ENCODE results near the gene DMD. TPM values are rescaled to one million over a fixed set of nuclear protein-coding genes. Genes with fewer than 3 reads are reported as not detected.

Gene DMD
- total RNA-seq, 1 experiment from 2014 or later: 25.3 TPM

- Histone ChIP-seq H2AFZ (no peak overlapping the region), H4K20me1 (ENCODE audit: insufficient read depth) (no peaks in the 10 kb centered on the region), H3K27ac (no peak overlapping the region), H3K4me2 (no peak overlapping the region), H3K79me2 (ENCODE audit: low read depth) (no peaks in the 10 kb centered on the region), H3K4me3 (no peak overlapping the region), H3K36me3 (ENCODE audit: low read depth) (no peaks in the 10 kb centered on the region), H3F3A (ENCODE audit: insufficient read depth, low read depth) (no peaks in the 10 kb centered on the region), H3K9me2 (ENCODE audit: insufficient read depth) (no peaks in the 10 kb centered on the region), H3K4me1 (replicated peaks; ENCODE audit: insufficient read depth) (no peaks in the 10 kb centered on the region), H3K9me3 (ENCODE audit: insufficient read depth, low read depth) (no peaks in the 10 kb centered on the region), H3K27me3 (ENCODE audit: insufficient read depth, low read depth) (no peaks in the 10 kb centered on the region)
- TF ChIP-seq EZH2 (IDR thresholded peaks at IDR 0.05; ENCODE audit: low read depth) (no peak), CTCF (conservative IDR thresholded peaks at IDR 0.05) (no peak)
- intact Hi-C loops (cut with micrococcal nuclease; ENCODE audit: unreplicated experiment): no loop called here
- POLR2A ChIA-PET (ENCODE audit: unreplicated experiment): no interaction called here
- no peak for DNase-seq
- CTCF ChIA-PET: no interaction called here
- BruUV-seq (replicated peaks): no TSS peak
These were observed 6.5 kb downstream of the DMD start for GRCh38 chrX:33204889-33205288.

GRCh38 chrX:33198561-33199279 is 12.6 kb downstream of the DMD start:
- no peak overlapping the region for H3K27ac ChIP-seq
- H4K20me1 ChIP-seq (ENCODE audit: insufficient read depth): no peaks in the 10 kb centered on the region
- H3F3A ChIP-seq (ENCODE audit: insufficient read depth, low read depth): no peaks in the 10 kb centered on the region
- H3K9me2 ChIP-seq (ENCODE audit: insufficient read depth): no peaks in the 10 kb centered on the region
- H3K9me3 ChIP-seq (ENCODE audit: insufficient read depth, low read depth): no peaks in the 10 kb centered on the region
- no peaks in the 10 kb centered on the region for H3K27me3 ChIP-seq (ENCODE audit: insufficient read depth, low read depth)
- no peak overlapping the region for H3K4me3 ChIP-seq
- no peak overlapping the region for H2AFZ ChIP-seq
- intact Hi-C loops (cut with micrococcal nuclease; ENCODE audit: unreplicated experiment): no loop called here
- no peaks in the 10 kb centered on the region for H3K36me3 ChIP-seq (ENCODE audit: low read depth)
- no peak for DNase-seq
- no peaks in the 10 kb centered on the region for H3K4me1 ChIP-seq (replicated peaks; ENCODE audit: insufficient read depth)
- no TSS peak for BruUV-seq (replicated peaks)
- ChIA-PET CTCF (no interaction called here), POLR2A (ENCODE audit: unreplicated experiment) (interaction anchor here (0.6 kb wide), 1 partner anchor 102 kb away, joined by 6 read pairs; no protein-coding TSS in a partner anchor)
- TF ChIP-seq CTCF (conservative IDR thresholded peaks at IDR 0.05) (no peak), EZH2 (IDR thresholded peaks at IDR 0.05; ENCODE audit: low read depth) (no peak)
- H3K4me2 ChIP-seq: no peak overlapping the region
- H3K79me2 ChIP-seq (ENCODE audit: low read depth): no peaks in the 10 kb centered on the region

- no peaks in the 10 kb centered on the region for H3K27me3 ChIP-seq (ENCODE audit: insufficient read depth, low read depth)
- POLR2A ChIA-PET (ENCODE audit: unreplicated experiment): no interaction called here
- H4K20me1 ChIP-seq (ENCODE audit: insufficient read depth): no peaks in the 10 kb centered on the region
- H3K9me3 ChIP-seq (ENCODE audit: insufficient read depth, low read depth): no peaks in the 10 kb centered on the region
- no peak for DNase-seq
- BruUV-seq (replicated peaks): no TSS peak
- no peaks in the 10 kb centered on the region for H3K36me3 ChIP-seq (ENCODE audit: low read depth)
- TF ChIP-seq CTCF (conservative IDR thresholded peaks at IDR 0.05) (no peak), EZH2 (IDR thresholded peaks at IDR 0.05; ENCODE audit: low read depth) (no peak)
- no peaks in the 10 kb centered on the region for H3K4me1 ChIP-seq (replicated peaks; ENCODE audit: insufficient read depth)
- no peak overlapping the region for H2AFZ ChIP-seq
- no peaks in the 10 kb centered on the region for H3K79me2 ChIP-seq (ENCODE audit: low read depth)
- no peaks in the 10 kb centered on the region for H3F3A ChIP-seq (ENCODE audit: insufficient read depth, low read depth)
- no peak overlapping the region for H3K27ac ChIP-seq
- CTCF ChIA-PET: no interaction called here
- H3K9me2 ChIP-seq (ENCODE audit: insufficient read depth): no peaks in the 10 kb centered on the region
- H3K4me3 ChIP-seq: no peak overlapping the region
- no peak overlapping the region for H3K4me2 ChIP-seq
- intact Hi-C loops (cut with micrococcal nuclease; ENCODE audit: unreplicated experiment): no loop called here
These were observed 15.7 kb downstream of the DMD start for GRCh38 chrX:33195698-33196097.
